ENCODE results near the gene MAPK8IP3.

The MAPK8IP3 gene

DNA sequence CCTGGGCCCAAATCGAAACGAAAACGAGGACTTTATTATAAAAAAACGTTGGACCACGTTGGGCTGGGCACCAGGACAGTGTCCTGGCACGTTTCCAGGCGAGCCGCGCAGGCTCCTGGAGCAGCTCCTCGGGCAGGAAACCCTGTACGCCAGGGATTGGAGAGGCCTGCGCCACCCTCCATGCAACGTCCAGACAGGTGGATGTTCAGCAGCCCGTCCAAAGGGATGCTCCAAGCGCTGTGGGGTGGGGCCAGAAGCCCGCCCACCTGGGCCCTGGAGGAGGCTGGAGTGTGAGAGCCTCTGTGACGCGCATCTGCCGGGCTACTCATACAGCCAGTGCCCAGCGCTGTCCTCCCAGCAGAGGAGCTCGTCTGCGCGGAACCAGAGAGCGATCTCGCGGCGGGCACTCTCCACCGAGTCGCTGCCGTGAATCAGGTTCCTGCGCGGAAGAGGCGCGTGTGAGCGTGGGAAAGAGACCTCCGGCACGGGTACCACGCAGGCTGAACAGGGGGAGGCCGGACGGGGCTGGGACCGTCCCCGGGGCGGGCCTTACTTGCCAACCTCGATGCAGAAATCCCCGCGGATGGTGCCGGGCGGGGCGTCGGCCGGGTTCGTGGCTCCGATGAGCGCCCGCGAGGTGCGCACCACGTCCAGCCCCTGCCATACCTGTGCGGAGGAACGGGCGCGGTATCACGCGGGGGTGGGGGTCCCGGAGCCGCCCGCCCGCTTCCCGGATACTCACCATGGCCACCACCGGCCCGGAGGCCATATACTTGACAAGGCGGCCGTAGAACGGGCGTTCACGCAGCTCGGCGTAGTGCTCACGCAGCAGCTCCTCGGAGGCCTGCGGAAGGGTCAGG, 64.6 kb downstream of the MAPK8IP3 start:
- H4K12ac ChIP-seq (ENCODE audit: low read depth, low read length) = peak overlapping the region; percentile 39
- H4K91ac ChIP-seq (ENCODE audit: low read depth, low read length) = peak overlapping the region; percentile 8
- peaks cover 2% of the 10 kb centered on the region for H3K9me3 ChIP-seq (ENCODE audit: insufficient read depth, low read depth, low read length)
- H3K4me1 ChIP-seq (ENCODE audit: control insufficient read depth in 1 of 2, insufficient read depth in 2 of 2, low read length in 2 of 2) = peaks cover 10 to 18% of the 10 kb centered on the region in 2 experiments
- peak overlapping the region; percentile 10 for H3K9ac ChIP-seq (ENCODE audit: low read length)
- DNase-seq = peak; percentile 81 to 84
- no peak overlapping the region for H2BK120ac ChIP-seq (ENCODE audit: insufficient read depth, low read length, poor library complexity)
- H2BK12ac ChIP-seq (ENCODE audit: low read length) = no peak overlapping the region
- H2AFZ ChIP-seq (ENCODE audit: insufficient read depth, low read length, poor library complexity) = no peak overlapping the region
- H3K36me3 ChIP-seq (ENCODE audit: control insufficient read depth in 1 of 2, insufficient read depth in 2 of 2, low read length in 2 of 2) = peaks cover 46 to 52% of the 10 kb centered on the region in 2 experiments
- H3K4ac ChIP-seq (ENCODE audit: low read depth, low read length) = peak overlapping the region; percentile 33
- H3K79me2 ChIP-seq (ENCODE audit: control insufficient read depth, insufficient read depth, low read length, poor library complexity) = peaks cover 15% of the 10 kb centered on the region
- H3K79me1 ChIP-seq (ENCODE audit: low read length) = peaks cover 22% of the 10 kb centered on the region
- no peak overlapping the region for H2BK5ac ChIP-seq (ENCODE audit: low read depth, low read length, poor library complexity)
- H2AK5ac ChIP-seq (ENCODE audit: low read length) = peak overlapping the region; percentile 11
- no peak overlapping the region for H3K23ac ChIP-seq (ENCODE audit: low read length)
- peak overlapping the region; percentile 94 for H3K4me2 ChIP-seq (ENCODE audit: low read length)
- H3K14ac ChIP-seq (ENCODE audit: low read length) = peak overlapping the region; percentile 65
- peak overlapping the region; percentile 77 for H3K4me3 ChIP-seq (ENCODE audit: low read depth, low read length)
- H4K8ac ChIP-seq (ENCODE audit: low read depth, low read length) = peak overlapping the region; percentile 0
- H3K27ac ChIP-seq (ENCODE audit: low read depth, low read length) = no peak overlapping the region
- peak overlapping the region; percentile 37 for H3K18ac ChIP-seq (ENCODE audit: low read length)
- no CpG with 5 or more reads among the region's 81 CpGs for WGBS (ENCODE audit: extremely low coverage, insufficient coverage, insufficient read length)
- H3K27me3 ChIP-seq (ENCODE audit: insufficient read depth, low read length) = no peaks in the 10 kb centered on the region

DNA sequence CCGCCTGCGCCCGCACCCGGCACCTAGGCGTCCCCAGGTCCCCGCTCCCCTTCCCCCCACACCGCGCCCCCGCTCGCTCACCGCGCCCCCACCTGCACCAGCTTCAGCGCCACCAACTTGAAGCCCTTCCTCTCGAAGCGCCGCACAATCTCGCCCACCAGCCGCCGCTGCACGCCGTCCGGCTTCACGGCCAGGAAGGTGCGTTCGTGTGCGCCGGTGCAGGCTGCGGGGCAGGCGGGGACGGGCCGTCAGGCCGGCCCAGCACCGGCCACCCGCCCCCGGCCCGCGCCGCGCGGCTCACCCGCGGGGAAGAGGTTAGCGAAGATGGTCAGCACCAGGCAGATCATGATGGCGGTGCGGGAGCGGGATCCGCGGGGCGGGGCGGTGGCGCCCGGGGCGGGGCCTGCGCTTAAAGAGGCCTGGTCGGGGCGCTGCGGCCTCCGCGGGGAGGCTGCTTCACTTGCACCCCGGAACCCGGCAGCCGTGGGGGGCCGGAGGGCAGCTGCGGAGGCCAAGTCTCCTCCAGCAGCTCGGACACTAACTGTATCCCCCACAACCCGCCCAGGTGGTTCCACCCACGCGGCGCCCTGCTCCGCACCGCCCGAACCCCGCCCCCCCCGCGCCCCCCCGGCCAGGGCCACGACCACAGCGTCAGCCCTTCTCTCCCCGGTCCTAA, 65.3 kb downstream of the MAPK8IP3 start, which contains the start of gene NME3:
Gene NME3 (minus strand): TSS at position 356 of the 676 bp plus-strand sequence. CDS start 9 bp downstream, at position 347.
- H3K18ac ChIP-seq (ENCODE audit: low read length) = peak within 1 kb of the TSS; percentile 64
- H4K8ac ChIP-seq (ENCODE audit: low read depth, low read length) = peak within 1 kb of the TSS; percentile 88
- no peaks in the 10 kb centered on the region for H3K27me3 ChIP-seq (ENCODE audit: insufficient read depth, low read length)
- peak within 1 kb of the TSS; percentile 17 for H2AK5ac ChIP-seq (ENCODE audit: low read length)
- WGBS (ENCODE audit: extremely low coverage, insufficient coverage, insufficient read length) = no CpG with 5 or more reads among the region's 79 CpGs
- peaks cover 15% of the 10 kb centered on the region for H3K79me2 ChIP-seq (ENCODE audit: control insufficient read depth, insufficient read depth, low read length, poor library complexity)
- peak within 1 kb of the TSS; percentile 94 for H3K4me2 ChIP-seq (ENCODE audit: low read length)
- H4K12ac ChIP-seq (ENCODE audit: low read depth, low read length) = peak within 1 kb of the TSS; percentile 50
- H4K91ac ChIP-seq (ENCODE audit: low read depth, low read length) = peak within 1 kb of the TSS; percentile 78
- H2BK120ac ChIP-seq (ENCODE audit: insufficient read depth, low read length, poor library complexity) = no peak within 1 kb of the TSS
- H3K23ac ChIP-seq (ENCODE audit: low read length) = no peak within 1 kb of the TSS
- H3K14ac ChIP-seq (ENCODE audit: low read length) = peak within 1 kb of the TSS; percentile 65
- peak within 1 kb of the TSS; percentile 81 for H2AFZ ChIP-seq (ENCODE audit: insufficient read depth, low read length, poor library complexity)
- H2BK5ac ChIP-seq (ENCODE audit: low read depth, low read length, poor library complexity) = no peak within 1 kb of the TSS
- peaks cover 2% of the 10 kb centered on the region for H3K9me3 ChIP-seq (ENCODE audit: insufficient read depth, low read depth, low read length)
- H3K79me1 ChIP-seq (ENCODE audit: low read length) = peaks cover 22% of the 10 kb centered on the region
- peak within 1 kb of the TSS; percentile 68 for H3K4ac ChIP-seq (ENCODE audit: low read depth, low read length)
- peaks cover 46 to 52% of the 10 kb centered on the region in 2 experiments for H3K36me3 ChIP-seq (ENCODE audit: control insufficient read depth in 1 of 2, insufficient read depth in 2 of 2, low read length in 2 of 2)
- H3K4me3 ChIP-seq (ENCODE audit: low read depth, low read length) = peak within 1 kb of the TSS; percentile 95
- DNase-seq = peak; percentile 55 to 71
- H3K9ac ChIP-seq (ENCODE audit: low read length) = peak within 1 kb of the TSS; percentile 89
- H3K27ac ChIP-seq (ENCODE audit: low read depth, low read length) = no peak within 1 kb of the TSS
- H2BK12ac ChIP-seq (ENCODE audit: low read length) = no peak within 1 kb of the TSS
- H3K4me1 ChIP-seq (ENCODE audit: control insufficient read depth in 1 of 2, insufficient read depth in 2 of 2, low read length in 2 of 2) = peaks cover 10 to 18% of the 10 kb centered on the region in 2 experiments

DNA sequence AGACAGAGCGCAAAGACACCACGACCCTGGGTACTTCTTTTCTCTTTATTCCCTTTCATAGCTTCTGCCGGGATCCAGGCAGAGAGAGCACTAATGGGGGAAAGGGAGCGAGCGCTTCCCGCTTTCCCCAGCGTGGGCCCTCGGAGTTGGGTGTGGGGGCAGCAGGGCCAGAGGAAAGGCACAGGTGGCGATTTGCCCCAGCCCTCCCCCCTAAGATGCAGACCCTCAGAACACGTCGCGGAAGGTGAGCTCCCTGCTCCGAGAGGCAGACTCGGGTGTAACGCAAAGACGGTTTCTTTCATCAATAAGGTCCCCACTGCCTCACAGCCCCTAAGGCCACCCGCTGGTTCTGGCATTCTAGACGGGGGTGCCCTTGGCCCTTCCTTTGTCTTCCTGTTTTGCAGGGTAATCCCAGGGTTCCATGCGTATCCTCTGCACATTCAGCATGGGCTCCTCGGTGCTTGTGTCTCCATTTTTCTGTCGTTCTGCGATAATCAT, 65.9 kb downstream of the MAPK8IP3 start:
- no peak for DNase-seq

GRCh38 chr16:1772362-1772907, 66.4 kb downstream of the MAPK8IP3 start, which contains the start of gene EME2:
Gene EME2, plus strand, starts transcription at chr16:1772810. Its CDS starts 418 bp downstream, at chr16:1773228.
- H3K14ac ChIP-seq (ENCODE audit: low read length) = peak within 1 kb of the TSS; percentile 92
- no peak within 1 kb of the TSS for H3K23ac ChIP-seq (ENCODE audit: low read length)
- H4K91ac ChIP-seq (ENCODE audit: low read depth, low read length) = peak within 1 kb of the TSS; percentile 95
- peak within 1 kb of the TSS; percentile 51 for H2BK12ac ChIP-seq (ENCODE audit: low read length)
- peak in 1 of 2 donors; percentile 35 for DNase-seq
- H3K36me3 ChIP-seq (ENCODE audit: control insufficient read depth in 1 of 2, insufficient read depth in 2 of 2, low read length in 2 of 2) = peaks cover 46 to 52% of the 10 kb centered on the region in 2 experiments
- peak within 1 kb of the TSS; percentile 92 for H3K18ac ChIP-seq (ENCODE audit: low read length)
- H2BK120ac ChIP-seq (ENCODE audit: insufficient read depth, low read length, poor library complexity) = peak within 1 kb of the TSS; percentile 91
- H2AFZ ChIP-seq (ENCODE audit: insufficient read depth, low read length, poor library complexity) = peak within 1 kb of the TSS; percentile 89
- peaks cover 22% of the 10 kb centered on the region for H3K79me1 ChIP-seq (ENCODE audit: low read length)
- no CpG with 5 or more reads among the region's 53 CpGs for WGBS (ENCODE audit: extremely low coverage, insufficient coverage, insufficient read length)
- peaks cover 10 to 18% of the 10 kb centered on the region in 2 experiments for H3K4me1 ChIP-seq (ENCODE audit: control insufficient read depth in 1 of 2, insufficient read depth in 2 of 2, low read length in 2 of 2)
- H3K27me3 ChIP-seq (ENCODE audit: insufficient read depth, low read length) = no peaks in the 10 kb centered on the region
- H2AK5ac ChIP-seq (ENCODE audit: low read length) = peak within 1 kb of the TSS; percentile 92
- H3K27ac ChIP-seq (ENCODE audit: low read depth, low read length) = peak within 1 kb of the TSS; percentile 90
- peak within 1 kb of the TSS; percentile 91 for H4K12ac ChIP-seq (ENCODE audit: low read depth, low read length)
- peak within 1 kb of the TSS; percentile 89 for H3K9ac ChIP-seq (ENCODE audit: low read length)
- peak within 1 kb of the TSS; percentile 95 for H3K4me3 ChIP-seq (ENCODE audit: low read depth, low read length)
- peak within 1 kb of the TSS; percentile 94 for H3K4me2 ChIP-seq (ENCODE audit: low read length)
- H2BK5ac ChIP-seq (ENCODE audit: low read depth, low read length, poor library complexity) = peak within 1 kb of the TSS; percentile 90
- peaks cover 15% of the 10 kb centered on the region for H3K79me2 ChIP-seq (ENCODE audit: control insufficient read depth, insufficient read depth, low read length, poor library complexity)
- peak within 1 kb of the TSS; percentile 76 for H3K4ac ChIP-seq (ENCODE audit: low read depth, low read length)
- peak within 1 kb of the TSS; percentile 97 for H4K8ac ChIP-seq (ENCODE audit: low read depth, low read length)
- H3K9me3 ChIP-seq (ENCODE audit: insufficient read depth, low read depth, low read length) = peaks cover 2% of the 10 kb centered on the region

More for the DNA sequence above, 65.9 kb downstream of the MAPK8IP3 start:
- Histone ChIP-seq H3K4me1 (ENCODE audit: control insufficient read depth in 1 of 2, insufficient read depth in 2 of 2, low read length in 2 of 2) (peaks cover 10 to 18% of the 10 kb centered on the region in 2 experiments), H3K27ac (ENCODE audit: low read depth, low read length) (no peak overlapping the region), H3K9me3 (ENCODE audit: insufficient read depth, low read depth, low read length) (peaks cover 2% of the 10 kb centered on the region), H3K4me3 (ENCODE audit: low read depth, low read length) (peak overlapping the region; percentile 95), H4K91ac (ENCODE audit: low read depth, low read length) (peak overlapping the region; percentile 46), H3K23ac (ENCODE audit: low read length) (no peak overlapping the region), H3K79me1 (ENCODE audit: low read length) (peaks cover 22% of the 10 kb centered on the region), H2BK120ac (ENCODE audit: insufficient read depth, low read length, poor library complexity) (no peak overlapping the region), H3K36me3 (ENCODE audit: control insufficient read depth in 1 of 2, insufficient read depth in 2 of 2, low read length in 2 of 2) (peaks cover 46 to 52% of the 10 kb centered on the region in 2 experiments), H2AFZ (ENCODE audit: insufficient read depth, low read length, poor library complexity) (no peak overlapping the region), H3K27me3 (ENCODE audit: insufficient read depth, low read length) (no peaks in the 10 kb centered on the region), H2BK12ac (ENCODE audit: low read length) (no peak overlapping the region), H3K14ac (ENCODE audit: low read length) (peak overlapping the region; percentile 52), H3K4me2 (ENCODE audit: low read length) (peak overlapping the region; percentile 94), H4K12ac (ENCODE audit: low read depth, low read length) (peak overlapping the region; percentile 50), H3K4ac (ENCODE audit: low read depth, low read length) (peak overlapping the region; percentile 68), H2AK5ac (ENCODE audit: low read length) (peak overlapping the region; percentile 17), H3K18ac (ENCODE audit: low read length) (peak overlapping the region; percentile 44), H3K9ac (ENCODE audit: low read length) (peak overlapping the region; percentile 51), H2BK5ac (ENCODE audit: low read depth, low read length, poor library complexity) (no peak overlapping the region), H3K79me2 (ENCODE audit: control insufficient read depth, insufficient read depth, low read length, poor library complexity) (peaks cover 15% of the 10 kb centered on the region), H4K8ac (ENCODE audit: low read depth, low read length) (peak overlapping the region; percentile 88)
- WGBS (ENCODE audit: extremely low coverage, insufficient coverage, insufficient read length) = no CpG with 5 or more reads among the region's 22 CpGs

Measured in trophoblast cell (in vitro differentiated cells and primary cell).